Measurements from ENCODE around the gene SLC27A4. TPM values are rescaled to one million over a fixed set of nuclear protein-coding genes. Genes with fewer than 3 reads are reported as not detected.

Gene SLC27A4
- total and polyA plus RNA-seq, 10 of the 15 experiments (the other 5 are each of a cell fraction or from before 2014, with no cell fraction given): 0.13 to 14.0 (median 7.6) TPM

DNA sequence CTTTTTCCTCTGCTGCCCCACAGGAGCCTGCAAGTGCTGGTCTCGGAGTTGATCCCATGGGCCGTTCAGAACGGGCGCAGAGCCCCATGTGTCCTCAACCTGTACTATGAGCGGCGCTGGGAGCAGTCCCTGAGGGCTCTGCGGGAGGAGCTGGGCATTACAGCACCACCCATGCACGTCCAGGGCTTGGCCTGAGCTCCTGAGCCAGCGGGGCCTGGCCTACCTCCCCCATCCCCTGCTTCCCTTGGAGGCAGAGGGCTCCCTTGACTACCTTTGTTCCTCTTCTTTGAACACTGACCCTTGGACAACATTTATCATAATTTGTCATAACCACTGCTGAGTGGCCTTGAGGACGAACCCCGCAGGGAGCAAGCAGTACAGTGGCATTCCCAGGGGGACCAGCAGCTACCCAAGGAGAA lies 6.9 kb upstream of the SLC27A4 start (continued):
- TF ChIP-seq, protein P1, sequence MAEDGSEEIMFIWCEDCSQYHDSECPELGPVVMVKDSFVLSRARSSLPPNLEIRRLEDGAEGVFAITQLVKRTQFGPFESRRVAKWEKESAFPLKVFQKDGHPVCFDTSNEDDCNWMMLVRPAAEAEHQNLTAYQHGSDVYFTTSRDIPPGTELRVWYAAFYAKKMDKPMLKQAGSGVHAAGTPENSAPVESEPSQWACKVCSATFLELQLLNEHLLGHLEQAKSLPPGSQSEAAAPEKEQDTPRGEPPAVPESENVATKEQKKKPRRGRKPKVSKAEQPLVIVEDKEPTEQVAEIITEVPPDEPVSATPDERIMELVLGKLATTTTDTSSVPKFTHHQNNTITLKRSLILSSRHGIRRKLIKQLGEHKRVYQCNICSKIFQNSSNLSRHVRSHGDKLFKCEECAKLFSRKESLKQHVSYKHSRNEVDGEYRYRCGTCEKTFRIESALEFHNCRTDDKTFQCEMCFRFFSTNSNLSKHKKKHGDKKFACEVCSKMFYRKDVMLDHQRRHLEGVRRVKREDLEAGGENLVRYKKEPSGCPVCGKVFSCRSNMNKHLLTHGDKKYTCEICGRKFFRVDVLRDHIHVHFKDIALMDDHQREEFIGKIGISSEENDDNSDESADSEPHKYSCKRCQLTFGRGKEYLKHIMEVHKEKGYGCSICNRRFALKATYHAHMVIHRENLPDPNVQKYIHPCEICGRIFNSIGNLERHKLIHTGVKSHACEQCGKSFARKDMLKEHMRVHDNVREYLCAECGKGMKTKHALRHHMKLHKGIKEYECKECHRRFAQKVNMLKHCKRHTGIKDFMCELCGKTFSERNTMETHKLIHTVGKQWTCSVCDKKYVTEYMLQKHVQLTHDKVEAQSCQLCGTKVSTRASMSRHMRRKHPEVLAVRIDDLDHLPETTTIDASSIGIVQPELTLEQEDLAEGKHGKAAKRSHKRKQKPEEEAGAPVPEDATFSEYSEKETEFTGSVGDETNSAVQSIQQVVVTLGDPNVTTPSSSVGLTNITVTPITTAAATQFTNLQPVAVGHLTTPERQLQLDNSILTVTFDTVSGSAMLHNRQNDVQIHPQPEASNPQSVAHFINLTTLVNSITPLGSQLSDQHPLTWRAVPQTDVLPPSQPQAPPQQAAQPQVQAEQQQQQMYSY (CRISPR knock-in tag; IDR thresholded peaks at IDR 0.05): no peak

DNA sequence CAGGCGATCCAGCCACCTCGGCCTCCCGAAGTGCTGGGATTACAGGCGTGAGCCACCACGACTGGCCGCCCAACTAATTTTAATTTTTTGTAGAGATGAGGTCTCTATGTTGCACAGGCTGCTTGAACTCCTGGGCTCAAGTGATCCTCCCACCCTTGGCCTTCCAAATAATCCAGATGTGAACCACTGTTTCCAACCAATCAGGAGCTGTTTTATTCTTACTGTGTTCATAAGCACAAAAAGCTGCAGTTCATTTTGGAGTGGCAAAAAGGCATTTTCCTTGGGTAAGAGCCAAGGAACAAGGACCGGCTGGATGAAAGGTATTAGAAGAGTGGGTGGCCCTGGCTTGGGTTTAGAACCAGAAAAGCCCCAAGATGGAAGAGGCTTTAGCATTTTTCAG lies 5.2 kb upstream of the SLC27A4 start:
- no peak for DNase-seq (ENCODE audit: low read depth, low spot score)
- Histone ChIP-seq H2AFZ (ENCODE audit: control insufficient read depth, low read depth, low read length) (no peak overlapping the region), H3K79me2 (ENCODE audit: control insufficient read depth, insufficient read depth, low read length) (no peaks in the 10 kb centered on the region), H3K36me3 (ENCODE audit: control insufficient read depth in 2 of 2, insufficient read depth in 2 of 2, low read length in 1 of 2) (no peaks in the 10 kb centered on the region; a peak in 1 of 4 replicates), H3K27me3 (replicated peaks in 1 of 2; ENCODE audit: control insufficient read depth in 2 of 2, insufficient read depth in 2 of 2, low read length in 1 of 2) (no peaks in the 10 kb centered on the region), H4K20me1 (ENCODE audit: control insufficient read depth, insufficient read depth) (no peaks in the 10 kb centered on the region), H3K4me1 (ENCODE audit: control insufficient read depth, insufficient read depth, low read length) (no peaks in the 10 kb centered on the region), H3K4me3 (no peak overlapping the region), H3K4me2 (ENCODE audit: control insufficient read depth, insufficient read depth) (no peak overlapping the region), H3K27ac (ENCODE audit: control insufficient read depth, insufficient read depth) (no peak overlapping the region), H3K9me3 (replicated peaks; ENCODE audit: control insufficient read depth, insufficient read depth, low read length) (no peaks in the 10 kb centered on the region), H3K9ac (ENCODE audit: control insufficient read depth, insufficient read depth, low read length) (no peak overlapping the region)
- ATAC-seq: no peak
- TF ChIP-seq SREBF1 (IDR thresholded peaks at IDR 0.05; ENCODE audit: low read length): no peak
- no peak for TF ChIP-seq BRCA1 (IDR thresholded peaks at IDR 0.05; ENCODE audit: low read depth, low read length)
- no peak for TF ChIP-seq TCF3 (IDR thresholded peaks at IDR 0.05; ENCODE audit: borderline replicate concordance, insufficient read depth, low read depth, low read length)
- TF ChIP-seq, protein P2, sequence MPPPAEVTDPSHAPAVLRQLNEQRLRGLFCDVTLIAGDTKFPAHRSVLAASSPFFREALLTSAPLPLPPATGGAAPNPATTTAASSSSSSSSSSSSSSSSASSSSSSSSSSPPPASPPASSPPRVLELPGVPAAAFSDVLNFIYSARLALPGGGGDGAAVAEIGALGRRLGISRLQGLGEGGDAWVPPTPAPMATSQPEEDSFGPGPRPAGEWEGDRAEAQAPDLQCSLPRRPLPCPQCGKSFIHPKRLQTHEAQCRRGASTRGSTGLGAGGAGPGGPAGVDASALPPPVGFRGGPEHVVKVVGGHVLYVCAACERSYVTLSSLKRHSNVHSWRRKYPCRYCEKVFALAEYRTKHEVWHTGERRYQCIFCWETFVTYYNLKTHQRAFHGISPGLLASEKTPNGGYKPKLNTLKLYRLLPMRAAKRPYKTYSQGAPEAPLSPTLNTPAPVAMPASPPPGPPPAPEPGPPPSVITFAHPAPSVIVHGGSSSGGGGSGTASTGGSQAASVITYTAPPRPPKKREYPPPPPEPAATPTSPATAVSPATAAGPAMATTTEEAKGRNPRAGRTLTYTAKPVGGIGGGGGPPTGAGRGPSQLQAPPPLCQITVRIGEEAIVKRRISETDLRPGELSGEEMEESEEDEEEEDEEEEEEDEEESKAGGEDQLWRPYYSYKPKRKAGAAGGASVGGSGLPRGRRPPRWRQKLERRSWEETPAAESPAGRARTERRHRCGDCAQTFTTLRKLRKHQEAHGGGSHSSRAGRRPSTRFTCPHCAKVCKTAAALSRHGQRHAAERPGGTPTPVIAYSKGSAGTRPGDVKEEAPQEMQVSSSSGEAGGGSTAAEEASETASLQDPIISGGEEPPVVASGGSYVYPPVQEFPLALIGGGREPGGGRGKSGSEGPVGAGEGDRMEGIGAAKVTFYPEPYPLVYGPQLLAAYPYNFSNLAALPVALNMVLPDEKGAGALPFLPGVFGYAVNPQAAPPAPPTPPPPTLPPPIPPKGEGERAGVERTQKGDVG (CRISPR knock-in tag; IDR thresholded peaks at IDR 0.05): no peak
- TF ChIP-seq SMAD5 (IDR thresholded peaks at IDR 0.05; ENCODE audit: low read depth): no peak
- CTCF ChIA-PET: interaction anchor here (1.7 kb wide), 1 partner anchor 27 kb away, joined by 7 read pairs; no protein-coding TSS in a partner anchor
- intact Hi-C loops (cut with micrococcal nuclease; ENCODE audit: unreplicated experiment) (no loop called here), in situ Hi-C loops (cut with MboI) (no loop called here)
- FAIRE-seq: no peak
- no TSS peak for BruUV-seq (replicated peaks)
- RAD21 ChIA-PET (ENCODE audit: unreplicated experiment): no interaction called here
- POLR2A ChIA-PET: no interaction called here
- SMC1A ChIA-PET (ENCODE audit: uncharacterized antibody, unreplicated experiment): interaction anchor here (0.9 to 1.3 kb wide), 2 partner anchors 12 to 218 kb away, joined by 3 to 4 read pairs; no protein-coding TSS in a partner anchor
- WGBS (ENCODE audit: insufficient coverage, insufficient replicate concordance, low lambda C conversion rate, missing lambda C conversion rate): 99% methylated on average over 7 of the region's 7 CpGs

Data from GM12878 (cell line).